WTC11 (cell line): ENCODE measurements around the gene POC1A. TPM values are rescaled to one million over a fixed set of nuclear protein-coding genes. Genes with fewer than 3 reads are reported as not detected.
A peak's percentile ranks its signal among the peaks of the same experiment; 100 is the strongest.

Experiments
- ATAC-seq: fragments of 200-7000 bp; cut with Tn5 transposase; 2 replicates; pipeline ENCODE4 v1.10.0; 2021; ENCODE audit warnings: mild to moderate bottlenecking, moderate library complexity
- CTCF ChIA-PET: fragments of 300-600 bp; sonication (Branson Sonifier 250); formaldehyde crosslinking; loops from one replicate; lab custom pipeline; 2021; ENCODE audit warnings: antibody characterized with exemption; lab: Charles Lee
- POLR2A ChIA-PET: fragments of 350-600 bp; sonication (Branson Sonifier 250); formaldehyde crosslinking; loops from one replicate; lab custom pipeline; 2021; ENCODE audit warnings: antibody characterized with exemption; lab: Charles Lee
- DNase-seq: peaks from one replicate; pipeline ENCODE4 v3.0.0; 2021; ENCODE audit warnings: low spot score
- H3K27ac Mint-ChIP-seq: 2 replicates; pipeline ENCODE4 v1.8.0; 2021; ENCODE audit warnings: mixed read lengths
- H3K27me3 Mint-ChIP-seq: 2 replicates; pipeline ENCODE4 v1.8.0; 2021; ENCODE audit warnings: low read depth, mild to moderate bottlenecking, moderate library complexity, mixed read lengths
- H3K36me3 Mint-ChIP-seq: 2 replicates; pipeline ENCODE4 v1.8.0; 2021; ENCODE audit warnings: mixed read lengths
- H3K4me1 Mint-ChIP-seq: 2 replicates; pipeline ENCODE4 v1.8.0; 2022; ENCODE audit warnings: mixed read lengths
- H3K4me3 Mint-ChIP-seq: 2 replicates; pipeline ENCODE4 v1.8.0; 2021; ENCODE audit warnings: mild to moderate bottlenecking, moderate library complexity, mixed read lengths
- H3K9me3 Mint-ChIP-seq: 2 replicates; pipeline ENCODE4 v1.8.0; 2021; ENCODE audit warnings: mixed read lengths
- ARID4B ChIP-seq: sonication (generic); formaldehyde crosslinking; IDR thresholded peaks from 2 replicates; pipeline ENCODE4 v1.8.0; 2023; ENCODE audit warnings: missing genetic modification reagents, mild to moderate bottlenecking, borderline replicate concordance
- ATF1 ChIP-seq: sonication (generic); formaldehyde crosslinking; IDR thresholded peaks from 2 replicates; pipeline ENCODE4 v1.8.1; 2023; ENCODE audit warnings: mild to moderate bottlenecking, moderate library complexity, missing genetic modification reagents
- ATF6 ChIP-seq: sonication (generic); formaldehyde crosslinking; IDR thresholded peaks from 2 replicates; pipeline ENCODE4 v1.8.1; 2023; ENCODE audit warnings: mild to moderate bottlenecking, missing genetic modification reagents
- CREB1 ChIP-seq: sonication (generic); formaldehyde crosslinking; IDR thresholded peaks from 2 replicates; pipeline ENCODE4 v1.8.0; 2023; ENCODE audit warnings: mild to moderate bottlenecking, missing genetic modification reagents
- ETV6 ChIP-seq: sonication (generic); formaldehyde crosslinking; IDR thresholded peaks from 2 replicates; pipeline ENCODE4 v1.8.1; 2022; ENCODE audit warnings: mild to moderate bottlenecking, missing genetic modification reagents
- GABPB1 ChIP-seq: sonication (generic); formaldehyde crosslinking; IDR thresholded peaks from 2 replicates; pipeline ENCODE4 v1.8.1; 2023; ENCODE audit warnings: mild to moderate bottlenecking, missing genetic modification reagents
- JUN ChIP-seq: sonication (generic); formaldehyde crosslinking; IDR thresholded peaks from 2 replicates; pipeline ENCODE4 v1.8.0; 2023; ENCODE audit warnings: mild to moderate bottlenecking, missing genetic modification reagents
- KAT7 ChIP-seq: sonication (generic); formaldehyde crosslinking; IDR thresholded peaks from 2 replicates; pipeline ENCODE4 v1.8.1; 2023; ENCODE audit warnings: missing genetic modification reagents, mild to moderate bottlenecking, borderline replicate concordance
- MLX ChIP-seq: sonication (generic); formaldehyde crosslinking; IDR thresholded peaks from 2 replicates; pipeline ENCODE4 v1.8.1; 2023; ENCODE audit warnings: mild to moderate bottlenecking, missing genetic modification reagents, moderate library complexity
- PRRX2 ChIP-seq: fragments of 250-450 bp; sonication (Bioruptor Pico); IDR thresholded peaks from 2 replicates; pipeline ENCODE4 v1.8.0; 2021; ENCODE audit warnings: mild to moderate bottlenecking
- SMAD3 ChIP-seq: sonication (generic); formaldehyde crosslinking; IDR thresholded peaks from 2 replicates; pipeline ENCODE4 v1.8.0; 2022; ENCODE audit warnings: missing genetic modification reagents, mild to moderate bottlenecking, borderline replicate concordance
- SOX15 ChIP-seq: fragments of 250-450 bp; sonication (Bioruptor Pico); IDR thresholded peaks from 2 replicates; pipeline ENCODE4 v1.9.0; 2021; ENCODE audit warnings: mild to moderate bottlenecking
- TEAD4 ChIP-seq: sonication (generic); formaldehyde crosslinking; IDR thresholded peaks from 2 replicates; pipeline ENCODE4 v1.8.0; 2022; ENCODE audit warnings: mild to moderate bottlenecking, missing genetic modification reagents
- ZBTB21 ChIP-seq: sonication (generic); formaldehyde crosslinking; IDR thresholded peaks from 2 replicates; pipeline ENCODE4 v1.8.1; 2023; ENCODE audit warnings: mild to moderate bottlenecking, missing genetic modification reagents, borderline replicate concordance
- ZNF396 ChIP-seq: fragments of 250-450 bp; sonication (Bioruptor Pico); IDR thresholded peaks from 2 replicates; pipeline ENCODE4 v1.8.0; 2021; ENCODE audit warnings: mild to moderate bottlenecking, moderate library complexity, borderline replicate concordance
- total RNA-seq: library from RNA; stranded (reverse); gene quantifications from 3 replicates; pipeline ENCODE4 v1.2.3, GENCODE V29; 2021
- TF ChIP-seq, protein P1 (sequence below): sonication (generic); formaldehyde crosslinking; IDR thresholded peaks from 2 replicates; pipeline ENCODE4 v1.8.0; 2022; ENCODE audit warnings: missing genetic modification reagents
- TF ChIP-seq, protein P2 (sequence below): sonication (generic); formaldehyde crosslinking; IDR thresholded peaks from 2 replicates; pipeline ENCODE4 v1.8.0; 2022; ENCODE audit warnings: mild to moderate bottlenecking, missing genetic modification reagents
- TF ChIP-seq, protein P3 (sequence below): sonication (generic); formaldehyde crosslinking; IDR thresholded peaks from 2 replicates; pipeline ENCODE4 v1.8.0; 2022; ENCODE audit warnings: mild to moderate bottlenecking, missing genetic modification reagents
- TF ChIP-seq, protein P4 (sequence below): sonication (generic); formaldehyde crosslinking; IDR thresholded peaks from 2 replicates; pipeline ENCODE4 v1.8.1; 2022; ENCODE audit warnings: low read depth, mild to moderate bottlenecking, moderate library complexity, missing genetic modification reagents, borderline replicate concordance

POC1A gene
- total RNA-seq, 1 experiment from 2014 or later = 31.3 TPM

GRCh38 chr3:52067526-52067925 is 86.7 kb downstream of the POC1A start:
- no peaks in the 10 kb centered on the region for H3K4me1 Mint-ChIP-seq
- H3K27ac Mint-ChIP-seq = 0 out of 2 replicates have a peak overlapping the region, but pooled peaks have one; percentile 85
- no peak overlapping the region for H3K4me3 Mint-ChIP-seq
- H3K36me3 Mint-ChIP-seq = no peaks in the 10 kb centered on the region
- no peaks in the 10 kb centered on the region for H3K9me3 Mint-ChIP-seq
- POLR2A ChIA-PET = no interaction called here
- CTCF ChIA-PET = interaction anchor here (0.6 to 3.4 kb wide), 5 partner anchors 10 to 77 kb away, joined by 3 to 14 read pairs (median 5); no protein-coding TSS in a partner anchor
- ATAC-seq (no peak), DNase-seq (no peak)
- no peaks in the 10 kb centered on the region for H3K27me3 Mint-ChIP-seq
- TF ChIP-seq ZNF396 (no peak), JUN (no peak), SOX15 (CRISPR knock-in tag) (no peak), CREB1 (CRISPR knock-in tag) (no peak), MLX (CRISPR knock-in tag) (no peak), TEAD4 (CRISPR knock-in tag) (no peak), SMAD3 (CRISPR knock-in tag) (no peak), ETV6 (CRISPR knock-in tag) (no peak), ATF6 (CRISPR knock-in tag) (no peak), ATF1 (CRISPR knock-in tag) (no peak), ZBTB21 (no peak), ARID4B (CRISPR knock-in tag) (no peak), GABPB1 (CRISPR knock-in tag) (no peak), PRRX2 (CRISPR knock-in tag) (no peak), KAT7 (no peak)
- TF ChIP-seq, protein P1, sequence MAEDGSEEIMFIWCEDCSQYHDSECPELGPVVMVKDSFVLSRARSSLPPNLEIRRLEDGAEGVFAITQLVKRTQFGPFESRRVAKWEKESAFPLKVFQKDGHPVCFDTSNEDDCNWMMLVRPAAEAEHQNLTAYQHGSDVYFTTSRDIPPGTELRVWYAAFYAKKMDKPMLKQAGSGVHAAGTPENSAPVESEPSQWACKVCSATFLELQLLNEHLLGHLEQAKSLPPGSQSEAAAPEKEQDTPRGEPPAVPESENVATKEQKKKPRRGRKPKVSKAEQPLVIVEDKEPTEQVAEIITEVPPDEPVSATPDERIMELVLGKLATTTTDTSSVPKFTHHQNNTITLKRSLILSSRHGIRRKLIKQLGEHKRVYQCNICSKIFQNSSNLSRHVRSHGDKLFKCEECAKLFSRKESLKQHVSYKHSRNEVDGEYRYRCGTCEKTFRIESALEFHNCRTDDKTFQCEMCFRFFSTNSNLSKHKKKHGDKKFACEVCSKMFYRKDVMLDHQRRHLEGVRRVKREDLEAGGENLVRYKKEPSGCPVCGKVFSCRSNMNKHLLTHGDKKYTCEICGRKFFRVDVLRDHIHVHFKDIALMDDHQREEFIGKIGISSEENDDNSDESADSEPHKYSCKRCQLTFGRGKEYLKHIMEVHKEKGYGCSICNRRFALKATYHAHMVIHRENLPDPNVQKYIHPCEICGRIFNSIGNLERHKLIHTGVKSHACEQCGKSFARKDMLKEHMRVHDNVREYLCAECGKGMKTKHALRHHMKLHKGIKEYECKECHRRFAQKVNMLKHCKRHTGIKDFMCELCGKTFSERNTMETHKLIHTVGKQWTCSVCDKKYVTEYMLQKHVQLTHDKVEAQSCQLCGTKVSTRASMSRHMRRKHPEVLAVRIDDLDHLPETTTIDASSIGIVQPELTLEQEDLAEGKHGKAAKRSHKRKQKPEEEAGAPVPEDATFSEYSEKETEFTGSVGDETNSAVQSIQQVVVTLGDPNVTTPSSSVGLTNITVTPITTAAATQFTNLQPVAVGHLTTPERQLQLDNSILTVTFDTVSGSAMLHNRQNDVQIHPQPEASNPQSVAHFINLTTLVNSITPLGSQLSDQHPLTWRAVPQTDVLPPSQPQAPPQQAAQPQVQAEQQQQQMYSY = no peak
- TF ChIP-seq, protein P2, sequence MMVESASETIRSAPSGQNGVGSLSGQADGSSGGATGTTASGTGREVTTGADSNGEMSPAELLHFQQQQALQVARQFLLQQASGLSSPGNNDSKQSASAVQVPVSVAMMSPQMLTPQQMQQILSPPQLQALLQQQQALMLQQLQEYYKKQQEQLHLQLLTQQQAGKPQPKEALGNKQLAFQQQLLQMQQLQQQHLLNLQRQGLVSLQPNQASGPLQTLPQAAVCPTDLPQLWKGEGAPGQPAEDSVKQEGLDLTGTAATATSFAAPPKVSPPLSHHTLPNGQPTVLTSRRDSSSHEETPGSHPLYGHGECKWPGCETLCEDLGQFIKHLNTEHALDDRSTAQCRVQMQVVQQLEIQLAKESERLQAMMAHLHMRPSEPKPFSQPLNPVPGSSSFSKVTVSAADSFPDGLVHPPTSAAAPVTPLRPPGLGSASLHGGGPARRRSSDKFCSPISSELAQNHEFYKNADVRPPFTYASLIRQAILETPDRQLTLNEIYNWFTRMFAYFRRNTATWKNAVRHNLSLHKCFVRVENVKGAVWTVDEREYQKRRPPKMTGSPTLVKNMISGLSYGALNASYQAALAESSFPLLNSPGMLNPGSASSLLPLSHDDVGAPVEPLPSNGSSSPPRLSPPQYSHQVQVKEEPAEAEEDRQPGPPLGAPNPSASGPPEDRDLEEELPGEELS (CRISPR knock-in tag) = no peak
- TF ChIP-seq, protein P3, sequence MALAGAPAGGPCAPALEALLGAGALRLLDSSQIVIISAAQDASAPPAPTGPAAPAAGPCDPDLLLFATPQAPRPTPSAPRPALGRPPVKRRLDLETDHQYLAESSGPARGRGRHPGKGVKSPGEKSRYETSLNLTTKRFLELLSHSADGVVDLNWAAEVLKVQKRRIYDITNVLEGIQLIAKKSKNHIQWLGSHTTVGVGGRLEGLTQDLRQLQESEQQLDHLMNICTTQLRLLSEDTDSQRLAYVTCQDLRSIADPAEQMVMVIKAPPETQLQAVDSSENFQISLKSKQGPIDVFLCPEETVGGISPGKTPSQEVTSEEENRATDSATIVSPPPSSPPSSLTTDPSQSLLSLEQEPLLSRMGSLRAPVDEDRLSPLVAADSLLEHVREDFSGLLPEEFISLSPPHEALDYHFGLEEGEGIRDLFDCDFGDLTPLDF (CRISPR knock-in tag) = no peak
- TF ChIP-seq, protein P4, sequence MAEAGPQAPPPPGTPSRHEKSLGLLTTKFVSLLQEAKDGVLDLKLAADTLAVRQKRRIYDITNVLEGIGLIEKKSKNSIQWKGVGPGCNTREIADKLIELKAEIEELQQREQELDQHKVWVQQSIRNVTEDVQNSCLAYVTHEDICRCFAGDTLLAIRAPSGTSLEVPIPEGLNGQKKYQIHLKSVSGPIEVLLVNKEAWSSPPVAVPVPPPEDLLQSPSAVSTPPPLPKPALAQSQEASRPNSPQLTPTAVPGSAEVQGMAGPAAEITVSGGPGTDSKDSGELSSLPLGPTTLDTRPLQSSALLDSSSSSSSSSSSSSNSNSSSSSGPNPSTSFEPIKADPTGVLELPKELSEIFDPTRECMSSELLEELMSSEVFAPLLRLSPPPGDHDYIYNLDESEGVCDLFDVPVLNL (CRISPR knock-in tag) = no peak
